GM18517 (cell line): Measurements from ENCODE around the gene GADD45GIP1.

Experiments
- ATAC-seq: cut with Tn5 transposase; IDR thresholded peaks from one replicate; pipeline ENCODE4 v1.9.1; 2021; ENCODE audit warnings: mild to moderate bottlenecking, moderate library complexity; ENCODE audit not compliant: unreplicated experiment

The GADD45GIP1 gene

GRCh38 chr19:12956446-12957388, at the start of gene GADD45GIP1:
GADD45GIP1 (minus strand) TSS chr19:12957223; CDS start chr19:12957212, 11 bp downstream.
- ATAC-seq: no peak

GRCh38 chr19:13005861-13006370, 48.9 kb upstream of the GADD45GIP1 start:
- no peak for ATAC-seq

GRCh38 chr19:13005253-13005652, 48.2 kb upstream of the GADD45GIP1 start:
- ATAC-seq: no peak

- no peak for ATAC-seq
Measured at GRCh38 chr19:13004273-13004672, 47.2 kb upstream of the GADD45GIP1 start.

GRCh38 chr19:13003081-13003480, 46.1 kb upstream of the GADD45GIP1 start:
- ATAC-seq: no peak

GRCh38 chr19:13002166-13002898, 45.3 kb upstream of the GADD45GIP1 start:
- ATAC-seq: no peak

GRCh38 chr19:13001502-13002165, 44.6 kb upstream of the GADD45GIP1 start:
- ATAC-seq: no peak

- ATAC-seq: no peak
Measured at GRCh38 chr19:13001166-13001501, 44.1 kb upstream of the GADD45GIP1 start.

- no peak for ATAC-seq
Measured at GRCh38 chr19:12997967-12998940, 41.2 kb upstream of the GADD45GIP1 start.

GRCh38 chr19:12997179-12997966, 40.4 kb upstream of the GADD45GIP1 start:
- ATAC-seq: no peak

GRCh38 chr19:12996406-12997094, 39.5 kb upstream of the GADD45GIP1 start:
- no peak for ATAC-seq

GRCh38 chr19:12995596-12996405, 38.8 kb upstream of the GADD45GIP1 start:
- no peak for ATAC-seq

GRCh38 chr19:12994701-12995595, 37.9 kb upstream of the GADD45GIP1 start, which contains the start of gene NFIX:
NFIX (plus strand) TSS chr19:12995475; CDS start chr19:12995838, 363 bp downstream.
- ATAC-seq: no peak

- no peak for ATAC-seq
Measured at GRCh38 chr19:12993562-12993961, 36.5 kb upstream of the GADD45GIP1 start.

GRCh38 chr19:12992729-12993128, 35.7 kb upstream of the GADD45GIP1 start:
- ATAC-seq: no peak

- ATAC-seq: no peak
Measured at GRCh38 chr19:12991296-12991695, 34.3 kb upstream of the GADD45GIP1 start.

GRCh38 chr19:12990853-12991252, 33.8 kb upstream of the GADD45GIP1 start:
- no peak for ATAC-seq
